SW 1271 (cell line): ENCODE measurements around the gene KIF16B.
"Not testable (repeated sequence)": the region's sequence is repeated elsewhere in the genome, so short reads cannot be mapped to it uniquely, and the experiment has no call there.

ENCODE experiments used
- DNase-seq, 2 experiments: peaks; one replicate each; lab custom pipeline; 2025; lab: John Stamatoyannopoulos, UW

Gene KIF16B

DNA sequence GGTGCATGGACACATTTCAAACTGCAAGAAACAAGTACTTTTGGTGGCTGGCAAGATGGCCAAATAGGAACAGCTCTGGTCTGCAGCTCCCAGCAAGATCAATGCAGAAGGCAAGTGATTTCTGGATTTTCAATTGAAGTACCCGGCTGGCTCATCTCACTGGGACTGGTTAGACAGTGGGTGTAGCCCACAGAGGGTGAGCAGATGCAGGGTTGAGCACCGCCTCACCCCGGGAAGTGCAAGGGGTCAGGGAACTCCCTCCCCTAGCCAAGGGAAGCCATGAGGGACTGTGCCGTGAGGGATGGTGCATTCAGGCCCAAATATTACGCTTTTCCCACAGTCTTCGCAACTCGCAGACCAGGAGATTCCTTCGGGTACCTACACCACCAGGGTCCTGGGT lies 53.6 kb downstream of the KIF16B start:
- DNase-seq = not testable (repeated sequence)

- DNase-seq = no peak
Observed at GRCh38 chr20:16518784-16519084, 54.5 kb downstream of the KIF16B start.

GRCh38 chr20:16517946-16518783 lies 55.1 kb downstream of the KIF16B start:
- peak in 1 of 2 experiments; percentile 33 for DNase-seq

DNA sequence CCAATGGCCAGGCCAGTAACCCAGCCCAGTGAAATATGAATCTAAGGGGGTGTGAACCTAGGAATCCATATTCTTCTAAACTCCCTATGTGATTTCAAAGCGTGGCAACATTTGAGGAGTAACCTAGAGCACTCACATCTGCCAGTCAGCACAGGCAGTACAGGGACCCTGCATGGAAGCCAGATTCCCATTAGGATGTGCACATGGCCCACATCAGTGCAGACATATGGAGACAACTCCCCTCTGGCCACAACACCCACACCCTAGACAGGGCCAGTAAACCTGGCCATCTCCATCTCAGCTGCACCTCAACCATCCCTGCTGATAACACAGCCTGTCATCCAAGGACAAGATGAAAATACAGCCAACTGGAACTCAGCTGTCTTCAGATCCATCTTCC lies 56.5 kb downstream of the KIF16B start:
- no peak for DNase-seq

GRCh38 chr20:16515046-16515445 lies 58.2 kb downstream of the KIF16B start:
- DNase-seq = no peak

GRCh38 chr20:16514140-16514539 lies 59.1 kb downstream of the KIF16B start:
- no peak for DNase-seq

- DNase-seq = no peak
Observed at GRCh38 chr20:16505894-16506293, 67.4 kb downstream of the KIF16B start.

DNA sequence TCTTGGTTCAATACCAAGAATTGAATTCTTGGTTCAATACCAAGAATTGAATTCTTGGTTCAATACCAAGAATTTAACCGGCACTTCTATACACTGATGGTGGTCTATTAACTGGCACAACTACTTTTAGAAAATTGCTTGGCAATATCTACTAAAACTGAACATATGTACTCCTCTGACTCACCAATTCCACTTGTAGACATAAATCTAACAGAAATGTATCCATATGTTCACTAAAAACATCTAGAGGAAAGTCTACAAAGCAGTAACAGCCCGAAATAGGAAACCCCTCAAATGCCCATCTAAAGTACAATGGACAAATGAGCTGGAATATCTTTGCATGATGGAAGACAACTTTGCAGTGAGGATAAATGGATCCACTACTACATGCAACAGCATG lies 71.9 kb downstream of the KIF16B start:
- no peak for DNase-seq

DNA sequence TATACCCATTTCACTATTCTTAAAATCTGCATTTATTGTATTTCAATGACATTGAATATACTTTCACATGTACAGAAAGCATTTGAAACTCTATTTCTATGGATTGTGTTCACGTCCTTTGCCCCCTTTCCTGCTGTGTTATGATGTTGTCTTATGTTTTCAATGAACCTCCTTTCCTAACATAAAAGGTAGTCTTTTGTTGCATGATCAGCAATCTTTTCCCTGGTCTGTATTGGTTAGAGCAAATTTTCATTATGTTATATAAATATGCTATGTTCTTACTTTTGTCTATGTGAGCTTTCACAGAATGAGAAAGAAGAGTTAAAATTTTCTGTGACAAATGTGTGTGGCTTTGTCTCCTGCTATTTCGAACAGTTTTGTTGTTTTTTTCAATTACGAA lies 73.1 kb downstream of the KIF16B start:
- DNase-seq = no peak

DNA sequence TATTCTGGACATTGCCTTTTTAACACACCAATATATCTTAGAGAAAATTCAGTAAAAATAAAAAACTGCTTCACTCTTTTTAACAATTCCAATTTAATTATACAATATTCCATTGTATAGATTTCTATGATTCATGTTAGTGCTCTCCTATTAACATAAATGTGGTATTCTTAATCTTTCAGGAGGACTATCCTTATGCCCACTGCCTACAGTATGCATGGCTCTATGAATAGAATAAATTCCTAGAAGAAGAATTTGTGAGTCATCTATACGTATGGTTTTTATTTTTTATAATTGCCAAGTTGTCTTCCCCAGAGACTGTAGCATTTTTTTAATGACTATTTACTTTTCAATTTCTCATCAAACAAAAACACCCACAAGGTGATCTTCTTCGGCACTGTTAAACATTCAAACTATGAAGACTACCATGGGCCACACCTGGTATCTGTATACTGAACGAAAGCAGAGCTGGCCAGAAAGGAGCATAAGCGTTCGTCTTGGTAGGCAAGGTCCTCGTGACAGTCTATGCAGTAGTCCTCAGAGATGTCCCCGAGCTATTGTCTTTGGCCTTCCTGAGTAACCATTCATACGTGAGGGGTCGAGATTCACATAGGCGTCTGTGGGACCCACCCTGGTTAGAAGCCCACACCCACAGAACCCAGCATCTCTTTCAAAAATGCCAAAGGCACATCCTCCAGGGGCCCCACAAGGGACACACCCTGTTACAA lies 74.6 kb downstream of the KIF16B start:
- DNase-seq = no peak

DNA sequence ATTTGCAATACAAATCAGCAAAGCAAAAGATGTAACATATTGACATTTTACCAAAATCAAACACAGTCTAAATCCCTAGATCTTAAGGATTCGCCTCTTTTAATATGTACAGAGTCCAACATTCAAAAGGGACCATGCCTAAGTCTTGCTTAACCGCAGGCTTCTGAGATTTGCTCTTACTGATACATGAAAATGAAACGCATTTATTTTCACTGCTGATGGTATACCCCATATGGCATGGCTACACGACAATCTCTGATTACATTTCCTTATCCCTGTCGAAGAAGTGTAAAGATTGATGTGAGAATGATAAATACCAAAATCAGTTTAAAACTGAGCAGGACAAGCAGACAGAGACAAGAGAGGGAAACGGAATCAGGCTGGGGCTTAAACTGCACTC lies 75.4 kb downstream of the KIF16B start:
- no peak for DNase-seq

- DNase-seq = no peak
Observed at GRCh38 chr20:16493486-16493885, 79.8 kb downstream of the KIF16B start.

- no peak for DNase-seq
Observed at GRCh38 chr20:16491294-16491905, 81.8 kb downstream of the KIF16B start.

GRCh38 chr20:16490696-16491095 lies 82.6 kb downstream of the KIF16B start:
- DNase-seq = no peak

- DNase-seq = no peak
Observed at GRCh38 chr20:16488616-16489015, 84.6 kb downstream of the KIF16B start.

- DNase-seq = no peak
Observed at GRCh38 chr20:16488086-16488485, 85.2 kb downstream of the KIF16B start.

GRCh38 chr20:16486532-16486931 lies 86.7 kb downstream of the KIF16B start:
- DNase-seq = no peak

- no peak for DNase-seq
Observed at GRCh38 chr20:16485401-16485800, 87.8 kb downstream of the KIF16B start.

- no peak for DNase-seq
Observed at GRCh38 chr20:16483024-16483423, 90.2 kb downstream of the KIF16B start.

DNA sequence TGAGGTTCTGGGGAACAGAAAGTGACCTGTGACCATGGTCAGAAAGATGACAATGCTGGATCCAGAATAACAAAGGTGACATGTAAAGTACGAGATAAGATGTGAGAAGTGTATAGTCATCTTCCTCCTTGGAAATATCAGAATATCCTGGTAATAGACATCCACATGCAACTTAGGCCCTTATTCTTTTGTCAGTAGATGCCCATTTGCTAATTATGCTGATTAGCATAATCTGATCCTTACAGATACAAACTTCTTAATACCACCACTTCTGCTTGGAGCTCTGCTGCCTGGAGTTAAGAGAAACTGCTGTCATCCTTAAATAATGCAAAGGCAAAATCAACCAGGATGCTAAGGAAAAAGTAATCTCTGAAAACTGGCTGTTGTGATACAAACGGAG lies 91.3 kb downstream of the KIF16B start:
- DNase-seq = no peak

DNA sequence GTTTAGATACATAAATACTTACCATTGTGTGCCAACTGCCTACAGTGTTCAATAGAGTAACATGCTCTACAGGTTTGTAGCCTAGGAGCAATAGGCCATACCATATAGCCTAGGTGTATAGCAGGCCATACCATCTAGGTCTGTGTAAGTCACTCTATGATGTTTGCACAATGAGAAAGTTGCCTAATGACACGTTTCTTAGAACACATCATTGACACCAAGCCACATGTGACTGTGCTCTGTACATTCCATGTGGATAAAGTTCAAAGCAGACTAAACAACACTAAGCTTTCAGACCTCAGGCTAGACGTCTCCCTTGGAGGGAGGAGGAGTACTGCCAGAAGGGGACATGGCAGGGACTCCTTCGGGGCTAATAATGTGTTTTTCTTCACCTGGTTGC lies 93.6 kb downstream of the KIF16B start:
- DNase-seq = no peak

DNA sequence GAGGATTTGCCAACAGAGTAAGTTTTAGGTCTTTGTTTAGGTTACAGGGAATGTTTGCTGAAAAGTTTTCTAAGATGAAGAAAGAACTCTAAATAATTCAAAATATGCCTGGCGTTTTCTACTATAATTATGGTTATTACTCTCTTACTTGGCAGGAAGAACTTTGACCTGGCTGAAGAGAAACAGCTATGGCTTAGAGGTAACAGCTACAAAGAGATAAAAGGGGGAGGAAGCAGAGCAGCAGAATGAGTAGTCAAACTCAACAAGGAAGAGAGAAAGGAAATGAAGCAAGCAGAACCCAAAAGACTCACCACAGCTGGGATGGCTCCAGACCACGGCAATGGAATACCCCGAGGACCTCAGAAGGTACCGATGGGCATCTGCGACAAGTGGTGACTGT lies 95.6 kb downstream of the KIF16B start:
- DNase-seq = no peak

- DNase-seq = peak; percentile 6 to 71
Observed at GRCh38 chr20:16476032-16476431, 97.2 kb downstream of the KIF16B start.
